ENCODE data around the gene TMEM51. TPM values are rescaled to one million over a fixed set of nuclear protein-coding genes. Genes with fewer than 3 reads are reported as not detected.

Gene TMEM51
- total and polyA plus RNA-seq, 2 of the 13 experiments (the other 11 are each of a cell fraction or from before 2014, with no cell fraction given) = 12.2 to 22.3 TPM

- no peak for TF ChIP-seq ZBTB7A (CRISPR knock-in tag; IDR thresholded peaks at IDR 0.05)
- TF ChIP-seq CREM (IDR thresholded peaks at IDR 0.05) = peak; percentile 82
- TF ChIP-seq CREM (CRISPR knock-in tag; IDR thresholded peaks at IDR 0.05) = no peak
- no peak for TF ChIP-seq ZNF234 (CRISPR knock-in tag; conservative IDR thresholded peaks at IDR 0.05)
- 0 out of 2 replicates have a peak, but pooled peaks have one; percentile 37 for TF ChIP-seq ZNF143 (CRISPR knock-in tag; IDR thresholded peaks at IDR 0.05)
- TF ChIP-seq TBX3 (IDR thresholded peaks at IDR 0.05; ENCODE audit: borderline replicate concordance) = peak; percentile 60; the same call in 1 of the 2 replicates
- peak; percentile 15; the same call in 1 of the 2 replicates for TF ChIP-seq JUNB (CRISPR knock-in tag; IDR thresholded peaks at IDR 0.05; ENCODE audit: borderline replicate concordance)
- no peak for TF ChIP-seq ZNF18 (CRISPR knock-in tag; IDR thresholded peaks at IDR 0.05; ENCODE audit: insufficient replicate concordance)
- peak; percentile 88 for TF ChIP-seq FOXO1 (CRISPR knock-in tag; IDR thresholded peaks at IDR 0.05)
- TF ChIP-seq NFKBIZ (CRISPR knock-in tag; IDR thresholded peaks at IDR 0.05) = 0 out of 2 replicates have a peak, but pooled peaks have one; percentile 31
- TF ChIP-seq KLF6 (CRISPR knock-in tag; IDR thresholded peaks at IDR 0.05) = no peak
- TF ChIP-seq ZNF33B (CRISPR knock-in tag; IDR thresholded peaks at IDR 0.05) = no peak
- peak; percentile 60; the same call in 1 of the 2 replicates for TF ChIP-seq IKZF5 (CRISPR knock-in tag; IDR thresholded peaks at IDR 0.05)
- peak; percentile 73; the same call in 1 of the 2 replicates for TF ChIP-seq ZMYM3 (CRISPR knock-in tag; IDR thresholded peaks at IDR 0.05)
- peak; percentile 73 for TF ChIP-seq MLX (CRISPR knock-in tag; IDR thresholded peaks at IDR 0.05)
- TF ChIP-seq ZNF616 (CRISPR knock-in tag; IDR thresholded peaks at IDR 0.05; ENCODE audit: low read depth) = no peak
- peak; percentile 26; the same call in 1 of the 2 replicates for TF ChIP-seq NR2F2 (IDR thresholded peaks at IDR 0.05; ENCODE audit: borderline replicate concordance, low read depth)
- TF ChIP-seq ZMAT3 (CRISPR knock-in tag; conservative IDR thresholded peaks at IDR 0.05) = no peak
- TF ChIP-seq MXD1 (CRISPR knock-in tag; IDR thresholded peaks at IDR 0.05) = no peak
- TF ChIP-seq XBP1 (CRISPR knock-in tag; IDR thresholded peaks at IDR 0.05) = no peak
- TF ChIP-seq ZBTB44 (CRISPR knock-in tag; IDR thresholded peaks at IDR 0.05) = no peak
- TF ChIP-seq ZNF180 (CRISPR knock-in tag; IDR thresholded peaks at IDR 0.05; ENCODE audit: borderline replicate concordance, low read depth) = no peak
- TF ChIP-seq ZNF629 (CRISPR knock-in tag; conservative IDR thresholded peaks at IDR 0.05) = no peak
- TF ChIP-seq SAFB2 (CRISPR knock-in tag; IDR thresholded peaks at IDR 0.05; ENCODE audit: borderline replicate concordance, low read depth) = 0 out of 2 replicates have a peak, but pooled peaks have one; percentile 41
- TF ChIP-seq E2F2 (CRISPR knock-in tag; IDR thresholded peaks at IDR 0.05; ENCODE audit: borderline replicate concordance) = no peak
- no peak for TF ChIP-seq NPAS2 (CRISPR knock-in tag; IDR thresholded peaks at IDR 0.05; ENCODE audit: borderline replicate concordance)
Observed at GRCh38 chr1:15145327-15145726, 8.2 kb upstream of the TMEM51 start (continued).
